Tibial nerve (tissue), 4 donors: ENCODE results near the gene MCF2L2. TPM values are rescaled to one million over a fixed set of nuclear protein-coding genes. Genes with fewer than 3 reads are reported as not detected.

Experiments used
- DNase-seq, 2 donors: peaks; one replicate each; pipeline ENCODE4 v3.0.0-alpha.2; 2019; ENCODE audit warnings: low spot score in 2 of 2
- H3K27ac ChIP-seq, 4 donors: fragments of 200-600 bp; sonication (generic) in 3 of 4; one replicate each; pipeline ENCODE4 v1.5.1; 2017 to 2019; ENCODE audit warnings: mild to moderate bottlenecking in 1 of 4
- H3K27me3 ChIP-seq, 2 donors: fragments of 200-600 bp; sonication (generic) in 1 of 2; one replicate each; pipeline versions ENCODE4 v1.5.1 to v1.6.0; 2017 to 2019
- H3K36me3 ChIP-seq, 3 donors: fragments of 200-600 bp; sonication (generic); one replicate each; pipeline ENCODE4 v1.5.1; 2018 to 2019
- H3K4me1 ChIP-seq, 4 donors: fragments of 200-600 bp; sonication (generic) in 3 of 4; one replicate each; pipeline ENCODE4 v1.5.1; 2017 to 2019
- H3K4me3 ChIP-seq, 4 donors: fragments of 200-600 bp; sonication (generic) in 3 of 4; one replicate each; pipeline ENCODE4 v1.5.1; 2017 to 2019; ENCODE audit warnings: mild to moderate bottlenecking in 1 of 4, moderate library complexity in 1 of 4
- H3K9me3 ChIP-seq, 4 donors: fragments of 200-600 bp; sonication (generic) in 3 of 4; one replicate each; pipeline ENCODE4 v1.5.1; 2017 to 2019
- EP300 ChIP-seq, 2 donors: sonication (generic); formaldehyde crosslinking; IDR thresholded peaks; one replicate each; pipeline ENCODE4 v1.6.1; 2017; ENCODE audit warnings: antibody characterized with exemption in 2 of 2, mild to moderate bottlenecking in 1 of 2
- POLR2A ChIP-seq, 2 donors: fragments of 450-650 bp; IDR thresholded peaks; one replicate each; pipeline ENCODE4 v1.6.1; 2017; ENCODE audit warnings: antibody characterized with exemption in 2 of 2, mild to moderate bottlenecking in 2 of 2, moderate library complexity in 2 of 2
- WGBS, 2 donors: methylation state at CpG; one replicate each; pipeline ENCODE4 v1.1.5; 2018; 5-methylcytosine and 5-hydroxymethylcytosine counted together
- total RNA-seq, 4 donors: library from RNA; depleted of rRNA; stranded (reverse); fragments of >200 nt; gene quantifications; one replicate each; pipeline ENCODE4 v1.1.0, GENCODE V29; 2016
- TF ChIP-seq, protein P1 (sequence below), 5 experiments: fragments of 200-600 bp in 3 of 5; fragments of 450-650 bp in 2 of 5; sonication (generic) in 3 of 5; IDR thresholded peaks; one replicate each; pipeline ENCODE4 v1.5.1; 2016 to 2019; ENCODE audit warnings: antibody characterized with exemption in 5 of 5, mild to moderate bottlenecking in 3 of 5, moderate library complexity in 2 of 5

Gene MCF2L2
- total RNA-seq, 4 donors from 2014 or later, result 0.90 to 24.9 (median 1.8) TPM

- H3K27ac ChIP-seq, result peak overlapping the region in 1 of 4 donors; percentile 4
These were observed 119.1 kb downstream of the MCF2L2 start for GRCh38 chr3:183309276-183309675.

DNA sequence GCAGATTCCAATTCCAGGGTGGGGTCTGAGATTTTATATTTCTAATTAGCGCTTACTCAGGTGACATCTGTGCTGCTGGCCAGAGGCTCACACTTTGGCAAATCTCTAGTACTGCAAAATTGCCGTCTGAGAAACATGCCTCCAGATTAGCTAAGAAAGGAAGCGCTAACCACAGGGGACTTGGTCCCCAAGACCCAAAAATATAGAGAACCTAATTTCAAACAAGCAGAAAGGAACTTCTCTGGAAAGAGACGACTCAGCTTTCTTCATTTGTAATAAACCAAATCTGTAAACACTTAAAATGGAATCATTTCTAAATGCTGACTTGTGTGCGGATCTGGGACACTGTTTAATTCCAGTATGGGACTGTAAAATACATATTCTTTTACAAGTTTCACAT lies 119.7 kb downstream of the MCF2L2 start:
- Histone ChIP-seq H3K4me3 (no peak overlapping the region), H3K27me3 (no peaks in the 10 kb centered on the region), H3K27ac (peak overlapping the region in 1 of 4 donors; percentile 4), H3K9me3 (no peaks in the 10 kb centered on the region), H3K36me3 (no peaks in the 10 kb centered on the region), H3K4me1 (peaks cover 0 to 8% (median 2%) of the 10 kb centered on the region in 4 donors)
- WGBS, 2 donors, result 70 to 73% methylated on average over 5 of the region's 5 CpGs
- TF ChIP-seq POLR2A (IDR thresholded peaks at IDR 0.05) (no peak), EP300 (IDR thresholded peaks at IDR 0.05) (peak; percentile 23 to 40)
- TF ChIP-seq, protein P1, sequence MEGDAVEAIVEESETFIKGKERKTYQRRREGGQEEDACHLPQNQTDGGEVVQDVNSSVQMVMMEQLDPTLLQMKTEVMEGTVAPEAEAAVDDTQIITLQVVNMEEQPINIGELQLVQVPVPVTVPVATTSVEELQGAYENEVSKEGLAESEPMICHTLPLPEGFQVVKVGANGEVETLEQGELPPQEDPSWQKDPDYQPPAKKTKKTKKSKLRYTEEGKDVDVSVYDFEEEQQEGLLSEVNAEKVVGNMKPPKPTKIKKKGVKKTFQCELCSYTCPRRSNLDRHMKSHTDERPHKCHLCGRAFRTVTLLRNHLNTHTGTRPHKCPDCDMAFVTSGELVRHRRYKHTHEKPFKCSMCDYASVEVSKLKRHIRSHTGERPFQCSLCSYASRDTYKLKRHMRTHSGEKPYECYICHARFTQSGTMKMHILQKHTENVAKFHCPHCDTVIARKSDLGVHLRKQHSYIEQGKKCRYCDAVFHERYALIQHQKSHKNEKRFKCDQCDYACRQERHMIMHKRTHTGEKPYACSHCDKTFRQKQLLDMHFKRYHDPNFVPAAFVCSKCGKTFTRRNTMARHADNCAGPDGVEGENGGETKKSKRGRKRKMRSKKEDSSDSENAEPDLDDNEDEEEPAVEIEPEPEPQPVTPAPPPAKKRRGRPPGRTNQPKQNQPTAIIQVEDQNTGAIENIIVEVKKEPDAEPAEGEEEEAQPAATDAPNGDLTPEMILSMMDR (IDR thresholded peaks at IDR 0.05), result no peak
- DNase-seq, result no peak

More at GRCh38 chr3:183309276-183309675, 119.1 kb downstream of the MCF2L2 start:
- Histone ChIP-seq H3K9me3 (no peaks in the 10 kb centered on the region), H3K4me3 (no peak overlapping the region), H3K4me1 (peaks cover 0 to 8% (median 2%) of the 10 kb centered on the region in 4 donors), H3K36me3 (no peaks in the 10 kb centered on the region), H3K27me3 (no peaks in the 10 kb centered on the region)
- WGBS, 2 donors, result 62 to 64% methylated on average over 5 of the region's 5 CpGs
- DNase-seq, result no peak
- no peak for TF ChIP-seq POLR2A (IDR thresholded peaks at IDR 0.05)
- TF ChIP-seq, protein P1 (IDR thresholded peaks at IDR 0.05), result no peak
- no peak for TF ChIP-seq EP300 (IDR thresholded peaks at IDR 0.05)

- Histone ChIP-seq H3K27ac (peak overlapping the region in 1 of 4 donors; percentile 51), H3K4me3 (no peak overlapping the region), H3K27me3 (no peaks in the 10 kb centered on the region), H3K9me3 (no peaks in the 10 kb centered on the region), H3K4me1 (peaks cover 0 to 8% (median 2%) of the 10 kb centered on the region in 4 donors), H3K36me3 (no peaks in the 10 kb centered on the region)
- DNase-seq, result no peak
- WGBS, 2 donors, result 92 to 96% methylated on average over 2 of the region's 2 CpGs
- TF ChIP-seq, protein P1 (IDR thresholded peaks at IDR 0.05), result no peak
- no peak for TF ChIP-seq POLR2A (IDR thresholded peaks at IDR 0.05)
- no peak for TF ChIP-seq EP300 (IDR thresholded peaks at IDR 0.05)
These were observed 120.7 kb downstream of the MCF2L2 start for GRCh38 chr3:183307749-183308148.

DNA sequence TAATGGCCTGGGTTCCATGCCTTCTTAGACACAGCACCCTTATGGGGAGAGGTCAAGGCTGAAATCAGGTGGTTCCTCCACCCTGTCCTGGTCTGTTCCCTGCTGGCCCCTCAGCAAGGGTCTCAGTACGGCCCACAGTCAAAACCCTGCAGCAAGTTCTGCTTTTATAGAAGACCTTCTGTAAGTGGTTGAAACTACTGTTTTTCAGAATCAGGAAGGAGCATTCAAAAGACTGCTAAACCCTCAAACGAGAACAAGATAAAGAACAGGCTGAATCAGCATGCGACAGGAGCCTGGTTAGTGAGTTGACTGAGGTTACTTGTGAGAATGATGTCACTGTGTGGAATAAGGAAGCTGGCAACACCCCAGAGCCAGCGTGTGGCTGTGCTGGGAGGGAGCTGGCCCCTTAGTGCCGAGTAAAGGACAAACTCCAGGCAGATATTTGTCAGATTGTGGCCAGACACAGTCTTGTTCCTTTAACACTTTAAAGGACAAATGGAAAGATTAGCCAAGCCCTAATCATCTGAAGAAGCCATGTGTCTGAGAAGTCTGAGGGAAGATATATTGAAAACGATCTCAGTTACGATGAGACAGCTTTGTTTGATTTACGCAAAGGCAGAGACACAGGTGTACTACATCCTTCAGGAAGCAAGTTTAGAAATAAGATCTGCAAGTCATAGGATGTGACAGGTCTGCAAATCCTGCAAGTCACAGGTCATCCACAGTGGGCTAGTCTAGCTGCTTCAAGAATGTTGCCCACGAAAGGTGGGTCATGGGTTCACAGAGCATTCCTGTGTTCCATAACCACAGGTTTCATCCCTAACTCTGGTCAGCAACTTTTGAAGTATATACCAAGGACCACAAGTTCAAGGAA lies 121.4 kb downstream of the MCF2L2 start:
- peak; percentile 33 to 66 for DNase-seq
- Histone ChIP-seq H3K36me3 (no peaks in the 10 kb centered on the region), H3K27ac (peak overlapping the region in 3 of 4 donors; percentile 17 to 55 (median 51)), H3K4me1 (peaks cover 0 to 8% (median 2%) of the 10 kb centered on the region in 4 donors), H3K9me3 (no peaks in the 10 kb centered on the region), H3K4me3 (no peak overlapping the region), H3K27me3 (no peaks in the 10 kb centered on the region)
- WGBS, 2 donors, result 45 to 46% methylated on average over 9 of the region's 9 CpGs
- TF ChIP-seq POLR2A (IDR thresholded peaks at IDR 0.05) (no peak), EP300 (IDR thresholded peaks at IDR 0.05) (peak; percentile 35 to 80)

GRCh38 chr3:183303690-183304089 lies 124.7 kb downstream of the MCF2L2 start:
- no peak overlapping the region for H3K4me3 ChIP-seq
- H3K27ac ChIP-seq, result no peak overlapping the region
- H3K4me1 ChIP-seq, result peaks cover 0 to 12% (median 4%) of the 10 kb centered on the region in 4 donors
- 73 to 81% methylated on average over 2 of the region's 2 CpGs for WGBS, 2 donors
- H3K9me3 ChIP-seq, result no peaks in the 10 kb centered on the region
- no peaks in the 10 kb centered on the region for H3K27me3 ChIP-seq
- no peaks in the 10 kb centered on the region for H3K36me3 ChIP-seq
- no peak for TF ChIP-seq POLR2A (IDR thresholded peaks at IDR 0.05)
- TF ChIP-seq, protein P1 (IDR thresholded peaks at IDR 0.05), result no peak
- TF ChIP-seq EP300 (IDR thresholded peaks at IDR 0.05), result no peak
- no peak for DNase-seq
